Measurements from ENCODE around the gene STMN3.

DNA sequence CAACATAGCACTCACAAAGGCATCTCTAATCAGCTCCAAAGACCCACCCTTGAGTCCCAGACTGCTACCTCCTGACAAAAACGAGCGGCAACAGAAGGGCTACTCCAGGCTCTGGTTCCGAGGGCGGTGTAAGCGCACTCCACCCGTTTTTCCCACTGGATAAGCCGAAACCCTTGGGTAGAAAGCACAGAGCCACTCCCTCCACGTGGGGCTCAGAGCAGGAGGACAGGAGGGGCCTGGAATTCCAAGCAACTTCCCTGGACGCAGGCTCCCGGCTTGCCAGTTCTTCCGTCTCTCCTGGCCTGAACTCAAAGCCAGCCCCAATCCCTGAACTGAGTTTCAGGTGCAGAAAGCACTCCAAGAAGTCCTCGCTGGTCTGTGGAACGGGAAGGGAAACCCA is 33.7 kb downstream of the STMN3 start:
- TF ChIP-seq, protein P1, sequence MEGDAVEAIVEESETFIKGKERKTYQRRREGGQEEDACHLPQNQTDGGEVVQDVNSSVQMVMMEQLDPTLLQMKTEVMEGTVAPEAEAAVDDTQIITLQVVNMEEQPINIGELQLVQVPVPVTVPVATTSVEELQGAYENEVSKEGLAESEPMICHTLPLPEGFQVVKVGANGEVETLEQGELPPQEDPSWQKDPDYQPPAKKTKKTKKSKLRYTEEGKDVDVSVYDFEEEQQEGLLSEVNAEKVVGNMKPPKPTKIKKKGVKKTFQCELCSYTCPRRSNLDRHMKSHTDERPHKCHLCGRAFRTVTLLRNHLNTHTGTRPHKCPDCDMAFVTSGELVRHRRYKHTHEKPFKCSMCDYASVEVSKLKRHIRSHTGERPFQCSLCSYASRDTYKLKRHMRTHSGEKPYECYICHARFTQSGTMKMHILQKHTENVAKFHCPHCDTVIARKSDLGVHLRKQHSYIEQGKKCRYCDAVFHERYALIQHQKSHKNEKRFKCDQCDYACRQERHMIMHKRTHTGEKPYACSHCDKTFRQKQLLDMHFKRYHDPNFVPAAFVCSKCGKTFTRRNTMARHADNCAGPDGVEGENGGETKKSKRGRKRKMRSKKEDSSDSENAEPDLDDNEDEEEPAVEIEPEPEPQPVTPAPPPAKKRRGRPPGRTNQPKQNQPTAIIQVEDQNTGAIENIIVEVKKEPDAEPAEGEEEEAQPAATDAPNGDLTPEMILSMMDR (IDR thresholded peaks at IDR 0.05 in 2 of 3, conservative IDR thresholded peaks at IDR 0.05 in 1 of 3; ENCODE audit: borderline replicate concordance in 1 of 3, insufficient read depth in 1 of 3, low read depth in 2 of 3, low read length in 2 of 3): no peak
- no peak for TF ChIP-seq EZH2 (IDR thresholded peaks at IDR 0.05)
- TF ChIP-seq POLR2AphosphoS5 (IDR thresholded peaks at IDR 0.05; ENCODE audit: low read depth, low read length): no peak
- no peak for TF ChIP-seq ZNF274 (IDR thresholded peaks at IDR 0.05; ENCODE audit: low read depth, low read length)
- TF ChIP-seq EZH2phosphoT487 (IDR thresholded peaks at IDR 0.05; ENCODE audit: borderline replicate concordance): no peak
- TF ChIP-seq YY1 (IDR thresholded peaks at IDR 0.05; ENCODE audit: extremely low read depth, insufficient replicate concordance, low read depth, low read length): no peak
